Measurements from ENCODE around the gene ZBED5. TPM values are rescaled to one million over a fixed set of nuclear protein-coding genes. Genes with fewer than 3 reads are reported as not detected.
A peak's percentile ranks its signal among the peaks of the same experiment; 100 is the strongest.

Gene ZBED5
- total RNA-seq (2011; cell fraction: chromatin; rRNA removed; ENCODE audit: low replicate concordance), result 26.1 and 84.9 TPM in 2 replicates
- 23.5 and 32.0 TPM in 2 replicates for total RNA-seq (2011; cell fraction: nucleolus; rRNA removed)
- 45.8 and 55.1 TPM in 2 replicates for total RNA-seq (2011; cell fraction: nucleoplasm; rRNA removed)
- total RNA-seq (2014; rRNA removed), result 12.4 and 17.3 TPM in 2 replicates
- 27.7 and 28.3 TPM in 2 replicates for total RNA-seq (2014; rRNA removed; fragmentation: Illumina TruSeq; extraction: Trizol)
- total RNA-seq (2015; rRNA removed; fragmentation: Illumina TruSeq; extraction: Trizol), result 24.6 and 28.6 TPM in 2 replicates
- 26.9 and 29.6 TPM in 2 replicates for total RNA-seq (2021)
- 59.1 and 70.7 TPM in 2 replicates for polyA plus RNA-seq (2011; rRNA removed)
- 22.8 and 36.5 TPM in 2 replicates for polyA plus RNA-seq (2011; cell fraction: cytosol; rRNA removed)
- 130 and 149 TPM in 2 replicates for polyA plus RNA-seq (2011; cell fraction: nucleus; rRNA removed)
- polyA plus RNA-seq (2012), result 20.0 and 25.3 TPM in 2 replicates
- 23.3 and 25.7 TPM in 2 replicates for polyA plus RNA-seq (2014; fragmentation: Illumina TruSeq; extraction: Trizol)
- 10 to 100 TPM; 21.3 to 25.1 TPM for polyA plus RNA-seq (2014; fragmentation: Nextera tagmentation; extraction: Ambion mirVana)
- polyA plus RNA-seq (2014; rRNA removed), result 26.8 and 30.1 TPM in 2 replicates
- 64.4 and 67.8 TPM in 2 replicates for polyA minus RNA-seq (2011; rRNA and poly(A)+ RNA removed)
- 22.4 and 27.6 TPM in 2 replicates for polyA minus RNA-seq (2011; cell fraction: cytosol; rRNA and poly(A)+ RNA removed)
- polyA minus RNA-seq (2011; cell fraction: nucleus; rRNA and poly(A)+ RNA removed), result 46.0 and 95.5 TPM in 2 replicates
- Bru-seq, nascent RNA, result percentile 94 among the genes with signal in this experiment
- BruChase-seq, experiment 1, labeled RNA remaining after a 2-hour chase, result percentile 91 among the genes with signal in this experiment
- percentile 93 among the genes with signal in this experiment for BruChase-seq, experiment 2, labeled RNA remaining after a 6-hour chase
- long read RNA-seq, experiment 1, transcript ZBED5-201 (3 exons, 2,512 nt), result major isoform, 6 of 19 reads
- long read RNA-seq, experiment 1, partial matches to known transcripts, result 0 of 19 reads
- long read RNA-seq, experiment 1, other reads (novel, unspliced or antisense), result 12 of 19 reads
- long read RNA-seq, experiment 2, partial matches to known transcripts, result 1 of 23 reads
- long read RNA-seq, experiment 2, other reads (novel, unspliced or antisense), result 20 of 23 reads
- long read RNA-seq, experiment 3, partial matches to known transcripts, result 0 of 9 reads
- long read RNA-seq, experiment 3, other reads (novel, unspliced or antisense), result 2 of 9 reads

- no TSS peak for BruUV-seq (replicated peaks)
- Histone ChIP-seq H2AFZ (ENCODE audit: low read depth, low read length) (peak within 1 kb of the TSS; percentile 93), H3K27ac (ENCODE audit: extremely low read depth, low read depth, low read length) (peak within 1 kb of the TSS; percentile 89), H3K36me3 (ENCODE audit: control insufficient read depth, insufficient read depth, low read length) (peaks cover 32% of the 10 kb centered on the region), H3K27me3 (ENCODE audit: control insufficient read depth in 2 of 2, insufficient read depth in 2 of 2, low read length in 2 of 2) (no peaks in the 10 kb centered on the region), H3K79me2 (ENCODE audit: control insufficient read depth, insufficient read depth, low read length) (peaks cover 46% of the 10 kb centered on the region), H3K9me3 (replicated peaks; ENCODE audit: control insufficient read depth, insufficient read depth, low read depth, low read length) (no peaks in the 10 kb centered on the region), H3K4me3 (peak within 1 kb of the TSS; percentile 66), H3K9ac (ENCODE audit: insufficient read depth in 1 of 2, low read depth in 2 of 2, low read length in 2 of 2) (peak within 1 kb of the TSS; percentile 92 to 93), H3K4me2 (ENCODE audit: insufficient read depth, low read length) (peak within 1 kb of the TSS; percentile 93), H3K4me1 (replicated peaks in 1 of 2; ENCODE audit: control insufficient read depth in 2 of 2, insufficient read depth in 2 of 2, low read length in 2 of 2) (peaks cover 0 to 11% of the 10 kb centered on the region in 2 experiments; a peak in 3 of 5 replicates), H3K9me1 (ENCODE audit: control insufficient read depth, insufficient read depth, low read length) (peaks cover 3% of the 10 kb centered on the region), H4K20me1 (replicated peaks; ENCODE audit: control insufficient read depth, insufficient read depth, low read length) (no peaks in the 10 kb centered on the region)
- ATAC-seq (peak; percentile 96), FAIRE-seq (peak; percentile 89), DNase-seq (ENCODE audit: extremely low read depth in 1 of 4, low spot score in 3 of 4) (peak; percentile 87 to 99 (median 92))
- in situ Hi-C loops (cut with MboI) (no loop called here), intact Hi-C loops (cut with micrococcal nuclease) (loop anchor here (1.0 to 5.0 kb wide), 4 partner anchors 41 to 75 kb away; partner anchors contain the start of gene EIF4G2)
- POLR2A ChIA-PET, result interaction anchor here (0.7 to 4.2 kb wide), 21 partner anchors 9 to 86 kb away, joined by 3 to 56 read pairs (median 4); partner anchors contain the start of gene EIF4G2
- under 1% methylated on average over 52 of the region's 59 CpGs for WGBS (ENCODE audit: insufficient coverage, low coverage, missing lambda C conversion rate)
- CTCF ChIA-PET (ENCODE audit: low intra/inter-chr PET ratio), result no interaction called here
- TF ChIP-seq NCOA1 (IDR thresholded peaks at IDR 0.05; ENCODE audit: low read depth), result peak; percentile 58
- TF ChIP-seq ZNF354B (CRISPR knock-in tag; IDR thresholded peaks at IDR 0.05), result no peak
- peak; percentile 96 for TF ChIP-seq RBM25 (IDR thresholded peaks at IDR 0.05; ENCODE audit: low read depth, low read length, severe bottlenecking)
- no peak for TF ChIP-seq ZBTB26 (CRISPR knock-in tag; IDR thresholded peaks at IDR 0.05)
- no peak for TF ChIP-seq NR3C1 (CRISPR knock-in tag; IDR thresholded peaks at IDR 0.05)
- TF ChIP-seq CEBPZ (IDR thresholded peaks at IDR 0.05; ENCODE audit: borderline replicate concordance, low read depth, low read length), result no peak
- TF ChIP-seq SMARCB1 (IDR thresholded peaks at IDR 0.05; ENCODE audit: insufficient read length, low read depth), result no peak
- TF ChIP-seq KLF10 (CRISPR knock-in tag; IDR thresholded peaks at IDR 0.05), result no peak
- no peak for TF ChIP-seq PHB (CRISPR knock-in tag; IDR thresholded peaks at IDR 0.05)
- no peak for TF ChIP-seq RBM14 (IDR thresholded peaks at IDR 0.05; ENCODE audit: borderline replicate concordance, insufficient read depth, low read depth, low read length)
- peak; percentile 15; the same call in 1 of the 2 replicates for TF ChIP-seq GABPB1 (CRISPR knock-in tag; IDR thresholded peaks at IDR 0.05)
- TF ChIP-seq MAX (CRISPR knock-in tag; IDR thresholded peaks at IDR 0.05), result no peak
Observed at GRCh38 chr11:10857709-10858438, at the start of gene ZBED5. TSS of gene ZBED5 (minus strand) at chr11:10858053. CDS start at chr11:10854945, 3,108 bp downstream.
